ENCODE results near the gene BTBD6.

GRCh38 chr14:105287249-105288102, 39.1 kb downstream of the BTBD6 start:
- TF ChIP-seq EP300 (IDR thresholded peaks at IDR 0.05) (no peak), CTCF (IDR thresholded peaks at IDR 0.05) (no peak)

Measured in ovary (tissue), 3 donors.